SU-DHL-6 (cell line): ENCODE results near the gene PPCDC.

ENCODE experiments used
- H2AFZ ChIP-seq: fragments of 200-600 bp; sonication (generic); 2 replicates; pipeline ENCODE4 v1.6.1; 2014; ENCODE audit warnings: low read depth, mild to moderate bottlenecking, moderate library complexity, mixed read lengths, antibody characterized with exemption, low read length; ENCODE audit not compliant: severe bottlenecking
- H3F3A ChIP-seq: fragments of 200-600 bp; shearing (Covaris generic); 2 replicates; pipeline ENCODE4 v1.6.0; 2016; ENCODE audit warnings: antibody characterized with exemption, mild to moderate bottlenecking; ENCODE audit not compliant: insufficient read depth
- H3K27ac ChIP-seq: fragments of 200-600 bp; sonication (generic); 2 replicates; pipeline ENCODE4 v1.5.1; 2016; ENCODE audit warnings: low read depth, mild to moderate bottlenecking, low read length, moderate library complexity, mixed read lengths
- H3K27me3 ChIP-seq: fragments of 200-600 bp; sonication (generic), shearing (Covaris generic); 2 replicates; pipeline ENCODE4 v1.6.0; 2014; ENCODE audit warnings: mild to moderate bottlenecking, low read length
- H3K36me3 ChIP-seq: fragments of 200-600 bp; sonication (generic); 2 replicates; pipeline ENCODE4 v1.6.1; 2014; ENCODE audit warnings: mild to moderate bottlenecking, low read length, mixed read lengths
- H3K4me2 ChIP-seq: fragments of 300-600, 200-600 bp; shearing (Covaris generic), sonication (generic); 2 replicates; pipeline ENCODE4 v1.6.0; 2014; ENCODE audit warnings: low read length, low read depth, mild to moderate bottlenecking; ENCODE audit not compliant: poor library complexity, severe bottlenecking
- H3K4me3 ChIP-seq: fragments of 200-600 bp; sonication (generic); 2 replicates; pipeline ENCODE4 v1.5.1; 2014; ENCODE audit warnings: antibody characterized with exemption, low read length, mild to moderate bottlenecking, mixed read lengths; ENCODE audit not compliant: insufficient read depth, poor library complexity, severe bottlenecking
- H3K79me2 ChIP-seq: fragments of 200-600 bp; sonication (generic); 2 replicates; pipeline ENCODE4 v1.6.1; 2014; ENCODE audit warnings: mild to moderate bottlenecking, low read length, moderate library complexity; ENCODE audit not compliant: insufficient read depth
- H3K9ac ChIP-seq: fragments of 200-600 bp; sonication (generic); 2 replicates; pipeline ENCODE4 v1.7.0; 2014; ENCODE audit warnings: mild to moderate bottlenecking, low read length
- H3K9me2 ChIP-seq: fragments of 200-600 bp; sonication (generic); replicated peaks from 2 replicates; pipeline ENCODE4 v1.6.1; 2014; ENCODE audit warnings: low read length; ENCODE audit not compliant: insufficient read depth
- H3K9me3 ChIP-seq: fragments of 200-600 bp; sonication (generic); 2 replicates; pipeline ENCODE4 v1.6.1; 2014; ENCODE audit warnings: low read length, mixed read lengths; ENCODE audit not compliant: insufficient read depth
- H4K20me1 ChIP-seq: fragments of 200-600 bp; sonication (generic); 2 replicates; pipeline ENCODE4 v1.6.1; 2014; ENCODE audit warnings: low read depth, mild to moderate bottlenecking, antibody characterized with exemption, low read length, moderate library complexity, mixed read lengths
- CTCF ChIP-seq: fragments of 200-600 bp; sonication (generic); IDR thresholded peaks from one replicate; pipeline ENCODE4 v1.5.1; 2017; ENCODE audit warnings: antibody characterized with exemption, mild to moderate bottlenecking, low read length, moderate library complexity; ENCODE audit not compliant: insufficient read depth, poor library complexity, severe bottlenecking
- EZH2phosphoT487 ChIP-seq: fragments of 200-600 bp; sonication (generic), shearing (Covaris generic); conservative IDR thresholded peaks from 2 replicates; pipeline ENCODE4 v1.6.1; 2018; ENCODE audit warnings: mild to moderate bottlenecking, antibody characterized with exemption, low read length, moderate library complexity, mixed read lengths

The PPCDC gene

GRCh38 chr15:75037685-75038084 is 14.3 kb downstream of the PPCDC start:
- H3K79me2 ChIP-seq = no peaks in the 10 kb centered on the region
- H2AFZ ChIP-seq = no peak overlapping the region
- peaks cover 3% of the 10 kb centered on the region; the same call in 1 of the 2 replicates for H3F3A ChIP-seq
- TF ChIP-seq EZH2phosphoT487 (no peak), CTCF (no peak)
- no peak overlapping the region for H3K4me2 ChIP-seq
- H3K9me3 ChIP-seq = no peaks in the 10 kb centered on the region
- H3K27me3 ChIP-seq = no peaks in the 10 kb centered on the region
- H3K9ac ChIP-seq = no peak overlapping the region
- no peak overlapping the region for H3K27ac ChIP-seq
- H4K20me1 ChIP-seq = no peaks in the 10 kb centered on the region; the same call in 1 of the 2 replicates
- no peaks in the 10 kb centered on the region for H3K9me2 ChIP-seq
- H3K4me3 ChIP-seq = no peak overlapping the region
- no peaks in the 10 kb centered on the region for H3K36me3 ChIP-seq

GRCh38 chr15:75038231-75038630 is 14.8 kb downstream of the PPCDC start:
- Histone ChIP-seq H3K4me2 (no peak overlapping the region), H3K9ac (no peak overlapping the region), H3K27ac (no peak overlapping the region), H3K79me2 (no peaks in the 10 kb centered on the region), H4K20me1 (no peaks in the 10 kb centered on the region; the same call in 1 of the 2 replicates), H3K4me3 (no peak overlapping the region), H2AFZ (no peak overlapping the region), H3K36me3 (no peaks in the 10 kb centered on the region), H3K27me3 (no peaks in the 10 kb centered on the region), H3F3A (peaks cover 3% of the 10 kb centered on the region; the same call in 1 of the 2 replicates), H3K9me3 (no peaks in the 10 kb centered on the region), H3K9me2 (no peaks in the 10 kb centered on the region)
- TF ChIP-seq EZH2phosphoT487 = no peak
- TF ChIP-seq CTCF = no peak

- Histone ChIP-seq H3K9me2 (no peaks in the 10 kb centered on the region), H2AFZ (no peak overlapping the region), H3K4me2 (peak overlapping the region; percentile 50), H3K4me3 (no peak overlapping the region), H3K27me3 (no peaks in the 10 kb centered on the region), H3F3A (peaks cover 3% of the 10 kb centered on the region; the same call in 1 of the 2 replicates), H4K20me1 (no peaks in the 10 kb centered on the region; the same call in 1 of the 2 replicates), H3K9ac (no peak overlapping the region), H3K79me2 (no peaks in the 10 kb centered on the region), H3K27ac (peak overlapping the region; percentile 76), H3K9me3 (no peaks in the 10 kb centered on the region), H3K36me3 (no peaks in the 10 kb centered on the region)
- TF ChIP-seq EZH2phosphoT487 = no peak
- peak; percentile 90 for TF ChIP-seq CTCF
Observed at GRCh38 chr15:75042730-75043508, 19.5 kb downstream of the PPCDC start.
